ENCODE data around the gene PPP1CB.

Gene PPP1CB

DNA sequence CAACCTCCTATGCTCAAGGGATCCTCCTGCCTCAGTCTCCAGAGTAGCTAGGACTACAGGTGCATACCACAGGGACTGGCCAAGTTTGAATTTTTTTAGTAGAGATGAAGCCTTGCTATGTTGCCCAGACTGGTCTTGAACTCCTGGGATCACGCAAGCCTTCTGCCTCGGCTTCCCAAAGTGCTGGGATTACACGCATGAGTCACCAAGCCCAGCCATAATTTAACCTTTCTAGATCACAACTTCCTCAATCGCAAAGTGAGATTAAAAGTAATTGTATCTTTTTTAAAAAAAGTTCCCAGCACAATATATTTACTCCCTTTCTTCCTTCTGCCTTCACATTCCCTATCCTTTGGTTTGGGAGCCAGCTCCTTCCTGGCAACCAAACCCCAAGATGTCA is 5.8 kb upstream of the PPP1CB start:
- no peak for DNase-seq

DNA sequence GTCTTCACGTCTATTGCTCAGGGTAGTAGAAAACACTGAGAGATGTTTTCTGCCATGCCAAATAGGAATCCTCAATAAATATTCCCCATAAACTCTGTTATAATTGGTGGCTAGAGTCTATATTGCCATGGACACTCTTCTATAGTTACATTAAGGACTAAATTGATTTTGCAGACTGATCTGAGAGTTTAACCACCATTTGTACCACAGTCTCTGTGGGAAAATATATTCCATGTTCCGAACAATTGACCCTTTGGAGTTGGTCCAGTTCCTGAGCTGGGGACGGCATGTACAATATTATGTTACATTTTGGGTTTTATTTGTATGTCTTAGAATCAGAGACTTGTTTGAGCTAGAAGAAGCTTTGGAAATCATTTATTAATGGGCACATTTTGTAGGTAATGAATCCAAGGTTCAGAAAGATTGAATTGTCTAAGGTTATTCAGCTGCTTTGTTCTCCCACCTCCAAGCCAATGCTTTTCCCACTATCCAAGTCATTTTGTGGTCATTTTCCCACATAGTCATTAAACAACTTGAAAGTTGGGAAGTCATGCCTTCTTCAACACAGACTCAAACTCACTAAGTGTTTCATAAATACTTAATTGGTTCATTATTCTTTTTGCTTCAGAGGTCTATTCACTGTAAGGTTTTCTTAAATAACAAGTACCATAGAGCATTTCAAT is 5.1 kb upstream of the PPP1CB start:
- no peak for DNase-seq

DNA sequence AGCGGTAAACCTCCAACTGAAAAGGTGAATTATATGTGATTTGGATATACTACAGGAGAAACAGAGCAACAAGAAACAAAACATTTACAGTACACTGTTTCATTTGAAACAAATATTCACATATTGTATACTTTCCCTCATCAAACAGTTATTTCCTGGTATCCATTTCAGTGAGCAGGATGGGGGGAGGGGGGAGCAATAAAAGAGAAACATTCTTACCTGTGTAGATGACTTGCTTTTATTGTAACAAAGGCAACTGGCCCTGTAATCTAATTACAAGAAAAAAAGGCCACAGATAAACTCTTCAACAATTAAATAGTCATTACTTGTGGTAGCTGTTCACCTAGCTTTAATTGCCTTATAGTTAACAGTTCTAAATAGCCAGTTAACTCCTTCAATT is 3.9 kb upstream of the PPP1CB start:
- DNase-seq = no peak

DNA sequence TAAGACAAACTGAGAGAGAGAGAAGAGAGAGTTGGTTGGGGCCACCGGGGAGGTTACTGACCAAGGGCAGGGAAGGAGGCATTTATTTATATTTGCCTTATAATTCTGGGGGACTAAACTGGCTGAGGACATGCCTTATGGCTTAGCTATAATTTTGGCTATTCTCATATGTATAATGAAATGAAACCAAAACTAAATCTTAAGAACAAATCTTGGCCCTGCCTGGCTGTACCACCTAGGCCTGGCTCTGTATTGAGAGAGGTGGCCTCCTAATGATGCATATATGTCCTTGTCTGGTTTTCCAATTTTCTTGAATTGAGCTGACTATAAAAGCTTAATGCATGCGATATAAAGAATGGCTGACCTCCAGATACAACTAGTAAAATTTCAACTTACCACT is 3.5 kb upstream of the PPP1CB start:
- DNase-seq = no peak

DNA sequence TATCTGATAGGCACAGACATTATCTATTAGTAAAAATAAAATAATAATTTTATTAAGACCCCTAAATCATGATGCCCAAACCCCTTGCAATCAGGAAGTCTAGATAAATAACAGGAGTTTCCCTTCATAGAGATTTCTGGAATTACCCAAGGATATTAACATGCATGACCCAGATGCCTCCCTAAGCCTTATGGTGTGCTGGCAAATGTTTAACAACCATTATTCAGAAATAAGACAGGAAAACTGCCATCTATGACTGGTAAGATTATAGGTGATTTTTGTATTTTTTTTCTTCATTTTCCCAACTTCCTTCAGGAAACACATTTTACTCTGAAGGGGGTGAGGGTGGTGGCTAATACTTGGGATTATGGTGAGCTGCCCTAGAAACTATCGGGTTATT is 2.7 kb upstream of the PPP1CB start:
- DNase-seq = no peak

DNA sequence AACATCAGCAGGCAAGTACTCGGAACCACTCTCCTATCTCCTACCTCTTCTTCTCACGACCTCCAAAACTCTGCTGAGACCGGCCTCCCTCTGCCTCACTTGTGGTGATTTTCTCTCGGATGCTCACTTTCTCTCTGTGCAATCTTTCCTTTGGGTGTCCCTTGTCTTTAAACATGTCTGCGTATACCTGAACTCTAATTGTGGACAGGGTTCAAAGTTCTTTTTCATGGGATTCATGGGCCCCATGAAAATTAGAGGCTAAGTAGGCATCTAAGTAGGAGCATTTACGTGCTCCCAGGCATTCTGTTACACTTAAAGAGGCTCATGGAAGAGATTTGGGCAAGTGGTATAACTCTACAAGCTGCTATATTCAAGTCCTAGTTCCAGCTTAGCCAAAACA is 2.1 kb upstream of the PPP1CB start:
- DNase-seq = no peak

DNA sequence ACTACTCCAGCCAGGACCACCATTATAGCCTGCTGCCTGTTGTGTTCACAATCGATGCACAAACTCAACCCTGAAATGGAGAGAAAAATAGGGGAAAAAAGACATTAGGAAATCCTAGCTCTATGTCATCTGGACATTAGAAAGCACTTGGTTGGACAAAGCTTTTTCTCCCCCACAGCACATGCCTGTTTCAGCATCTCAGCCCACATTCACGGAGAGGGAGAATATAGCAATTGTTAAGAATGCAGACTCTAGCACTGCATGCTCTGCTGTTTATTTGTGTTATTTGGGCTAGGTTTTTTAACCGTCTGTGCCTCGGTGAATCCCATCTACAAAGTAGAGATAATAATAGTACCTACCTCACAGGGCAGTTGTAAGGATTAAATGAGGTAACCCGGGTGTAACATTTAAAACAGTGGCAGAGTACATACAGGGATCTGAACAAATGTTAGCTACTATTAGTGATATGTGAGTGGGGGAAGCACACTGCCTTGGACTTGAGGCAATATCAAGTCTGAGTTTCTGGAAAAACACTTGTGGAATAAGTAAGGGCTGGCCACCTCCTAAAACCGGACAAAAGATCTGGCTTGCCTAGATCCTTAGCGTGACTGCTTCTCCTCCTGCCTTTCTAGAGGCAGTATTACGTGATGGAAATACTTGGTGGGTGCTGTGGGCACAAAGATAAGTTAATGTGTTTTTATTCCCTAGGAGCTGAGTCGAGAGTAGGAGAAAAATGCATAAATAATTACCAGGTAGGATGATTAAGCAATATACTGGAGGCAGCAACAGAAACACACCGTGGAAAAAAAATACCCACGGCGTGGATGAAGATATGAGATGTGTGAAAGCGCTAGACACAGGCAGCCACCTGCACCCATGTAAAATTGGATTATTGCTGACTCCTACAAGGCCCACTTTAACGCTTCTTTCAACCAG is 1.0 kb upstream of the PPP1CB start:
- DNase-seq = no peak

DNA sequence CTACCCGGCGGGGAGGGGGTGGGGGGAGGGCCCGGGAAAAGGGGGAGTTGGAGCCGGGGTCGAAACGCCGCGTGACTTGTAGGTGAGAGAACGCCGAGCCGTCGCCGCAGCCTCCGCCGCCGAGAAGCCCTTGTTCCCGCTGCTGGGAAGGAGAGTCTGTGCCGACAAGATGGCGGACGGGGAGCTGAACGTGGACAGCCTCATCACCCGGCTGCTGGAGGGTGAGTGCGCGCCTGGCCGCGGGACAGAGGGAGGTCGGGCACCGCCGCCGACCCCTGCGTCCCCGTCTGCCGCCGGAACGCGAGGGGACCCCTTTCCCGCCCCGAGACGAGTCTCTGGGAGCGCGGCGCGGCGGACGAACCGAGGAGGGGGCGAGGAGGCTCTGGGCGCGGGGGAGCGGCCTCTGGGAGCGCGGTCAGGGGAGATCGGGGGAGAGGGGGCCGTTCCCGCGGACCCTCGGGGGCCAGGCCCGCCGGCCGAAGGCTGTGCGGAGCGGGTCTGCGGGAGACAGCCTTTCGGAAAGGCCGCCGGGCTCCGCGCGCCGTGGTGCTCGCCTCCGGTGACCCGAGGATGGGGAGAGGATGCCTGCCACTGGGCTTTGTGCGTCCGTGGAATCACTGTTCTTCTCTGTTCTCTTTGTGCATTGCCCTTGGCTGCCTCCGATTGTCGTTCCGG is 463 bp downstream of the PPP1CB start:
- no peak for DNase-seq

DNA sequence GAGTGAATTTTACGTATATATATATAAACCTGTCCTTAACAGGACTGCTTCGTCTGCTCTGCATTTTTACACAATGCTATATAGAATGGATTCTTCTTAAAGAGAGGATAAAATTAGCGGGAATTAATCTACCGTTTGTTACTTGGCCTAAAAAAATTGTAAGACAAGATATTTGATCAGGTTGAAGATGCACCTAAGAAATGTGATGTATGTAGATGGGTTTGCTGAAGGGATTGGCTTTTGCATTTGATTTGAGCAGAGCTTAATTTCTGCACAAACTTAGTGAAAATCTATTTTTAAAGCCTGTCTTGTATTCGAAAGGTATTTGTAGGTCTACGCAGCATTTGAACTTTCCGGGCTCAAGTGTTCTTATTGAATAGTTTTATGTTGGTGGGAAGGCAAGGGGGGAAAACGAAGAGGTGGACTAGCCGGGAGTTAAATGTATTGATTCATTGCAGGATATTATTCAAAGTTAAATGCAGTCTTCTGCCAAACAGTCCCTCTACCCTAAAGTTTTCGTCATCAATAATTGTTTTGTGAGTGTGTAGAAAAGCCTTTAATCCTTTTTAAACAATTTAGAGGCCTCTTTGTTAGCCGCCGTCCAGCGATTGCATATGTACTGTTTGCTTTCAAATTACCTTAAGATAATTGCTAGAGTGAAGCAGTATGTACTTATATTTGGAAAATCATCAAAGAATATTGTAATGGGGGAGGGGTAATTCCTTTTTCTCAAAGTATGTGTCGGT is 1.2 kb downstream of the PPP1CB start:
- DNase-seq = no peak

DNA sequence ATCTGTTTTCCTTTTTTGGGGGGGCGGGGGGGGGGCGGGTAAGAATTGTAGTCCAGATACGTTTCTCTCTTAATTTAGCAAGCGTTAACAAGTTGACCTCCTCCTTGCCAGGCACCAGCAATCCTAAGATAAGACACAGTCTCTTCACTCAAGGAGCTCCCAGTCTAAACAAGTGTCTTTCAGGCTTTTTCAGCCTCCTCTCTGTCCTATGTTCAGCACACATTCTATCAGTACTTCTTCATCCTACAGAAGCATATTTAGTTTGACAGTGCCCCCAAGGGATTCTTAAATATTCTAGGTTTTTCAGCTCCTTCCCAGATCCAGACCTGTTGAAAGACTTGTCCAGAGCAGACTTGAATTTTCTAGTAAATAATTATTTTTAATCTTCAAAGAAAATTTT is 2.7 kb downstream of the PPP1CB start:
- DNase-seq = no peak

DNA sequence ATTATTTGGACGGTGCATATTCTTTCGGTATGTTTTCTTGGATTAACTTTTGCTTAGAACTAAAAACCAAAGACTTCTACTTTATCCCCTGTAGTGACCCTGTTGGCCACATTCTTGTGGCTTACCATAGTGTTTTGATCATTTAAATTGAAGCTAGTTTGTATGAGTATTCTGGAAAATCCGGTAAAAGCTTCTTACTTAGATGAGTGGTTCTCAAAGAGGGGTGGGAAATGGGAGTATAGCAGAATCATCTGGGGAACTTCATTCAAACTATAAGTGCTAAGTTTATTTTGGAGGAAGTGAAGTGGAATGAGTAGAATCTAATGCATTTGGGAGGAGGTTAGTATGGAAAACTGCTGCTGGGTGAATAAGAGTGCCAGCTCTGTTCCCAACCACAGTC is 3.8 kb downstream of the PPP1CB start:
- DNase-seq = no peak

DNA sequence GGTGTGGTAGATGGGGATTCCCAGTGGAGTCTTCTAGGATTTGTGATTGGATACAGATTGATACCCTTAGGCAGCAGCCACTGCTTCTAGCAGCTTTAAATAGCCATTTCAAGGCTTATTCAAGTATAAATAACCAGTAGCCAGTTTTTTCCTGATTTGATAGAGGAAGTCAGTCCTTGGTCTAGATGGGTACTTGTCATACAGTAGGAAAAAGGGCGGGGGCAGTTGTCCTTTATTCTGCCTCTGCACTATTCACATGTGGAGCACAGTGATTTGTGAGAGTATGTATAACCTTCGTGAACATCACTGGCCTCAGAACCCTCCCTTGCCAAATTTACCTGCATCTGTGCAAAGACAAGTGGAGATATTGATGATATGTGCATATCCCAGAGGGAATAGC is 6.8 kb downstream of the PPP1CB start:
- no peak for DNase-seq

DNA sequence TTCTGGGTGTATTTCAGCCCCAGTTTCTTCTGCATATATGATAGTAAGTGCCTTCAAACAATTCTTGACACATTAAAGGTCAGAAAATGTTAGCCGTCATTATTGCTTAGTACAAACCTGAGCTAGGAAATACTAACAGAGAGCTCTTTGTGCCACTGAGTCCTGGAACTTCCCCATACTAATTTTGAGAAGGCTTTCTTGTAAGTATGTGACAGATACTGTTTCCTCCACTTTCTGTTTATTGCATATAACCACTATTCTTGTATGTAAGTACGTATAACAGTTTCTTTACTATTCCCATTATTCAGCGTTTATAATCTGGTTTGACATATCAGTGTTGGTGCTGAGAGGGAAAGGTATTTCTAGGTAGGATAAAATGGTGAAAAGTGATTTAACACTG is 9.8 kb downstream of the PPP1CB start:
- DNase-seq = no peak

DNA sequence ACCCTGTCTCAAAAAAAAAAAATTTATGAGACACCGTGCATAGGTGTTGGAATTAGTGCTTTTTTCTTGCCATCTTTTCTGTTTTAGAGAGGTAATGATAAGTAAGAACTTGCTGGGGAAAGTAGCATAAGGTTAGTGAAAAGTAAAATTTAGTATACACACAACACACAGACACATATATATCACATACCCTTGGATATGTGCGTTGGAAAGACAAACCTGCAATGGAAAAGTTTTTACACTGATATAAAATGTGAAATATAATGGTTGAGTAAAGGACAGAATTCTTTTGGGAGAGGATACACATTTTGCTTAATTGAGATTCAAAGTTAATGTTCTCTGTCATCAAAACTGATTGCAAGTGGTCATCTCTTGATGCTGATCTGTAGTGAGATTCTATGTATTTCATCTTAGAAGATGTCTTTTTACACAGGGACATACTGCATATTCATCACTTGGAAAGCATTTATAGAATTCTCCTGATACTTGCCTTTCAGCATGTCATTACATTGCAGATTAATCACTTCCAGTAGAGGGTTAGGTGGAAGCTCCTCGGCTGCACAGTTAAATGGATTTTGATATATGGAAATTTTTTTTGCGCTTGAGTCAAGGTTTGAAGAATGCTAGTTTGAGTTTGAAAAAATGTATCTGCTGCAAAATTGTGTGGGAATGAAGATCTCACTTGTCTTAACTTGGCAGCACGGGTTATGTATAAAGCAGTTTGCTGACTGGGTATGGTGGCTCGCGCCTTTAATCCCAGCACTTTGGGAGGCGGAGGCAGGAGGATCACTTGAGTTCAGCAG is 13.5 kb downstream of the PPP1CB start:
- DNase-seq = no peak

DNA sequence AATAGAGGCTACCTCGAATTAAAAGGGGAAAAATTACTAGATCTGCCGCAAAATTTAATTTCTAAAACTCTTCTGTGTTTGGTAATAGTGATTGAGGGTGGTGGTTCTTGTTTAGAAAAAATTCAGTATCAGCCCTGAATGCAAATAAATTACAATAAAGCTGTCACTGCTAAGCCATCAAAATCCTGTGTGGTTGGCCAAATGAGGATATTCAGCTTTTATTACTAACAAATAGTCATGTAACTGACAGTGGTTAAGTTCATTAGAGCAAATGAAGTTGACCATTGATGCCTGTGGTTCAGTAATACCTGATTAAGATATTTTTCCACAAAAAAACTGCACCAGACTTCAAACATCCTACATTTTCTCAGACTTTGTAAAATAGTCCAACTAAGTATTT is 14.4 kb downstream of the PPP1CB start:
- no peak for DNase-seq

DNA sequence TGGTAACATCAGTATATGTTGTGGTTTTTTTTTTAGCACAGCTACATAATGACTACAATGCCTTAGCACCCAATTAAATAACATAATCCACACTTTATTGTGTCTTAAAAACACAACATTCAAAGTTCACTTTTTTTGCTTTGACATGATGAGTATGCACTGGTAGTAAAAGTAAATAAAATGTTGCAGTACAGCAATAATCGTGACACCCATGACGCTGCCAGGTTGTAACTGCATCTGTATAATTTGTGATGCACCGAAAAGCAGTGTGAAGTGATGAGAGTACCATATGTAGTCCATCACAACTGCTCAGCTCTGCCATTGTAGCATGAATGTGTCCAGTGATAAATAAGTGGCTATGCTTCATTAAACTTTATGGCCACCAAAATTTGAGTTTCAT is 15.7 kb downstream of the PPP1CB start:
- DNase-seq = no peak

DNA sequence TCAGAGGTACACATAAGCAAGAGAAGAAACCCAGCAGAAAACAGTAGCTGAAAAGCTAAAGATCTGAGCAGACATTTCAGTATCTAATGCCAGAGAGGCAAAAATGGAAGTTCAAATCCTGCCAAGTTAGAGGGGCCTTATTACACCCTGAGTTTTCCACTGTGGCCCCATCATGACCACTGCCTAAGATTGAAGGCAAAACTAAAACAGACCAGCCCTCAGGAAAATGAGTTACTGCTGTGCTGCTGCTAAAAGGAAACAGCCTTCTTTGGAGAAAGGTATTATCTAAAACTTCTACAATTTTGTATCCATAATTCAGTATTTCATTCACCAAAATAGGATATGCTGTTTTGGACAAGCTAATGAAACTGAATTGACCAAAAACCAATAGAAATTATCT is 16.8 kb downstream of the PPP1CB start:
- no peak for DNase-seq

DNA sequence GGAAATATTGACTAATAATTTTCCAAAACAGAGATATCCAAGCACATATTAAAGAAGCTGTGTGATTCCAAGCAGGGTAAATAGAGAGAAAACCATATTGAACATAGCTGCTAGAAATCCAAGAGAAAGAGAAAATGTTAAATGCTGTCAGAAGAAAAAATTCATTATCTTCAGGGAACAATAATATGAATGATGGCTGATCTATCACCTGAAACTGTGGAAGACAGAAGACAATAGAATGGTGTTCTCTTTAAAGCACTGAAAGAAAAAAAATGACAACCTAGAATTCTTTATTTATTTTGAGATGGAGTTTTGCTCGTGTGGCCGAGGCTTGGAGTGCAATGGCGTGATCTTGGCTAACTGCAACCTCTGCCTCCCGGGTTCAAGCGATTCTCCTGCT is 17.3 kb downstream of the PPP1CB start:
- DNase-seq = no peak

DNA sequence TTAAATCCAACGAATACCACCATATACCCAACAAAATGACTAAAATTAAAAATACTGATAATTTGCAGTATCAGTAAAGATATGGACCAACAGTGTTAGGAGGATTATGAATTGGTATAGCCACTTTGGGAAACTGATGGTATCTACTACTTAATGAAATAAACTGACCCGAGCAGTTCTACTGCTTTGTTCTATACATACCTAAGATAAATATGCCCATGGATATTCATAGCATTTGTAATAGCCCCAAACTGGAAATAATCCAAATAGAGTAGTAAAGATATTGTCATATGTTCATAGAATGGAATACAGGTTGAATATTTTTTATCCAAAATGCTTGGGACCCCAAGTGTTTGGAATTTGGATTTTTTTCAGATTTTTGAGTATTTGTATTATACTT is 20.7 kb downstream of the PPP1CB start:
- no peak for DNase-seq

DNA sequence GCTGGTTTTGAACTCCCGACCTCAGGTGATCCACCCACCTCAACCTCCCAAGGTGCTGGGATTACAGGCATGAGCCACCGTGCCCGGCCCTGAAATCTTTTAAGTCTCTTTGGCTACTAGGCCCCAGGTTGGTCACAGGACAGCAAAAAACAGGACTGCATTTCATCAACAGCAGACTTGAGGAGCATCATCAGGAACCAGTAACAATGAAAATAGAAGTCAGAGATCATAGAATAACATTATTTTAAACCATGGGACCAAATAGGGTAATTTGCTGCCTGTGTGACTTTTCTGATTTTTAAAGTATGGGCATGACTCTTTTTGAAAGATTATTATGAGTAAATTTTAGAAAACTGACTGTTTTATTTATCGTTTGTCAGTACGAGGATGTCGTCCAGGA is 24.8 kb downstream of the PPP1CB start:
- no peak for DNase-seq

DNA sequence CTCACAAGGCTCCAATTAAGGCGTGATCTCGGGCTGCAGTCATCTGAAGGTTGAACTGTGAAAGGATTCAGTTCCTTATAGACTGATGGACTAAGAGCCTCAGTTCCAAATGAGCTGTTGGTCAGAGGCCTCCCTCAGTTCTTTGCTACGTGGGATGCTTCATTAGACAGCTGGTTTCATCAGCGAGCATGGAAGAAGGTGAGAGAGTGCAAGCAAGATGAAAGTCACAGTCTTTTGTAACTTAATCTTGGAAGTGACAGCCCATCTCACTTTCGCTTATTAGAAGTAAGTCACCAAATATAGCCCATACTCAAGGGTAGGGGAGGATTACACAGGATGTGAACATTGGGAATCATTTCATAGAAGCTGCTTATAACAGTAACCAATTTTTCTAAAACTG is 26.8 kb downstream of the PPP1CB start:
- no peak for DNase-seq

DNA sequence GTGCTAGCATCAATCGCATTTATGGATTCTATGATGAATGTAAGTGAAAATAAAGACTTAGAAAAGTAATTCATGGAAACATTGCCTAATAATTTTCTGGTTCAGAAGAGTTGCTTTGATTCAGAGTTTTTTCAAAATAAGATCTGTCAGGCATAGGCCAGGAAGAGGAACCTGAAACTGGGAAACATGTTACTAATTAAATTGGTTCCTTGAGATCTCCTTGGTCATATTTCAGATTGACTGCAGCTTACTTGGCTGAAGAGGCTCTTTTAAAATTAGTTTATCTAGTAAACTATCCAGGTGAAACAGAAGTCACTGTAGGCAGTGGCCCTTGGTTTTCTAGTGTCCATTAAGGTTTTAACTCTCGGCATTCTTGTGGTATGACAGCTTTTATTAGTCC is 27.4 kb downstream of the PPP1CB start:
- no peak for DNase-seq
